ENCODE measurements around the gene EHMT2.

DNA sequence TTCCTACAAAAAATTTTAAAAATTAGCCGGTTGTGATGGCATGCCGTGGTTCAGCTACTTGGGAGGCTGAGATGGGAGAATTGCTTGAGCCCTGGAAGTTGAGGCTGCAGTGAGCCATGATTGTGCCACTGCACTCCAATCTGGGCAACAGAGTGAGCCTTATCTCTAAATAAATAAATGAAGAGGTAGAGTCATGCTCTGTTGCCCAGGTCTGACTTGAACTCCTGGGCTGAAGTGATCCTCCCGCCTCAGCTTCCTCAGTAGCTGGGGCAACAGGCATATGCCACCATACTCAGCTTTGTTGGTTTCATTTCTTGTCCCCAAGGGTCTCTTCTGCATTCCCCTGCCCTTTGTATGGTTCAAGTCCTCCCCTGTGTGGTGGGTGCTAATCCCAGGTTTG is 53.0 kb downstream of the EHMT2 start:
- TF ChIP-seq, protein P1, sequence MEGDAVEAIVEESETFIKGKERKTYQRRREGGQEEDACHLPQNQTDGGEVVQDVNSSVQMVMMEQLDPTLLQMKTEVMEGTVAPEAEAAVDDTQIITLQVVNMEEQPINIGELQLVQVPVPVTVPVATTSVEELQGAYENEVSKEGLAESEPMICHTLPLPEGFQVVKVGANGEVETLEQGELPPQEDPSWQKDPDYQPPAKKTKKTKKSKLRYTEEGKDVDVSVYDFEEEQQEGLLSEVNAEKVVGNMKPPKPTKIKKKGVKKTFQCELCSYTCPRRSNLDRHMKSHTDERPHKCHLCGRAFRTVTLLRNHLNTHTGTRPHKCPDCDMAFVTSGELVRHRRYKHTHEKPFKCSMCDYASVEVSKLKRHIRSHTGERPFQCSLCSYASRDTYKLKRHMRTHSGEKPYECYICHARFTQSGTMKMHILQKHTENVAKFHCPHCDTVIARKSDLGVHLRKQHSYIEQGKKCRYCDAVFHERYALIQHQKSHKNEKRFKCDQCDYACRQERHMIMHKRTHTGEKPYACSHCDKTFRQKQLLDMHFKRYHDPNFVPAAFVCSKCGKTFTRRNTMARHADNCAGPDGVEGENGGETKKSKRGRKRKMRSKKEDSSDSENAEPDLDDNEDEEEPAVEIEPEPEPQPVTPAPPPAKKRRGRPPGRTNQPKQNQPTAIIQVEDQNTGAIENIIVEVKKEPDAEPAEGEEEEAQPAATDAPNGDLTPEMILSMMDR (conservative IDR thresholded peaks at IDR 0.05 in 1 of 2, IDR thresholded peaks at IDR 0.05 in 1 of 2; ENCODE audit: extremely low read depth in 1 of 2, insufficient read depth in 1 of 2, low read depth in 1 of 2, low read length in 2 of 2) = no peak
- no peak for TF ChIP-seq EZH2 (IDR thresholded peaks at IDR 0.05; ENCODE audit: borderline replicate concordance, low read length)
